HPDE6-E6E7 (cell line): Measurements from ENCODE around the gene ZNF654.
A peak's percentile ranks its signal among the peaks of the same experiment; 100 is the strongest.
"Not testable (repeated sequence)": the region's sequence is repeated elsewhere in the genome, so short reads cannot be mapped to it uniquely, and the experiment has no call there.

Experiments used
- DNase-seq: peaks from one replicate; pipeline ENCODE4 v3.0.0; 2011; ENCODE audit warnings: missing footprints; ENCODE audit errors: extremely low spot score

The ZNF654 gene

GRCh38 chr3:88059380-88060170 is 520 bp downstream of the ZNF654 start:
- DNase-seq, result peak; percentile 25

- DNase-seq, result no peak
These were observed 2.7 kb downstream of the ZNF654 start for GRCh38 chr3:88061746-88062145.

- DNase-seq, result no peak
These were observed 16.0 kb downstream of the ZNF654 start for GRCh38 chr3:88075072-88075471.

GRCh38 chr3:88075497-88075896 is 16.4 kb downstream of the ZNF654 start:
- no peak for DNase-seq

- DNase-seq, result no peak
These were observed 17.7 kb downstream of the ZNF654 start for GRCh38 chr3:88076712-88077111.

- DNase-seq, result no peak
These were observed 19.9 kb downstream of the ZNF654 start for GRCh38 chr3:88078932-88079331.

GRCh38 chr3:88082854-88083253 is 23.8 kb downstream of the ZNF654 start:
- DNase-seq, result no peak

- DNase-seq, result no peak
These were observed 25.0 kb downstream of the ZNF654 start for GRCh38 chr3:88084097-88084501.

- no peak for DNase-seq
These were observed 31.6 kb downstream of the ZNF654 start for GRCh38 chr3:88090681-88091080.

GRCh38 chr3:88092270-88092669 is 33.2 kb downstream of the ZNF654 start:
- DNase-seq, result no peak

- DNase-seq, result no peak
These were observed 34.2 kb downstream of the ZNF654 start for GRCh38 chr3:88093266-88093665.

GRCh38 chr3:88101142-88101541 is 42.1 kb downstream of the ZNF654 start:
- no peak for DNase-seq

- DNase-seq, result no peak
These were observed 46.3 kb downstream of the ZNF654 start for GRCh38 chr3:88105325-88105724.

- DNase-seq, result no peak
These were observed 53.2 kb downstream of the ZNF654 start for GRCh38 chr3:88112289-88112688.

- DNase-seq, result peak; percentile 22
These were observed 54.5 kb downstream of the ZNF654 start for GRCh38 chr3:88113311-88114162.

GRCh38 chr3:88114878-88115549 is 56.0 kb downstream of the ZNF654 start:
- no peak for DNase-seq

- no peak for DNase-seq
These were observed 58.6 kb downstream of the ZNF654 start for GRCh38 chr3:88117683-88118082.

GRCh38 chr3:88118603-88119002 is 59.5 kb downstream of the ZNF654 start:
- DNase-seq, result not testable (repeated sequence)

GRCh38 chr3:88123526-88123925 is 64.5 kb downstream of the ZNF654 start:
- DNase-seq, result no peak

GRCh38 chr3:88131695-88132094 is 72.6 kb downstream of the ZNF654 start:
- no peak for DNase-seq

- DNase-seq, result no peak
These were observed 73.8 kb downstream of the ZNF654 start for GRCh38 chr3:88132894-88133293.

- no peak for DNase-seq
These were observed 74.7 kb downstream of the ZNF654 start for GRCh38 chr3:88133711-88134263.
